ENCODE data around the gene SPRR2F.

- TF ChIP-seq CTCF (IDR thresholded peaks at IDR 0.05; ENCODE audit: insufficient read depth, low read depth, low read length) (no peak), EZH2 (IDR thresholded peaks at IDR 0.05; ENCODE audit: insufficient read depth, low read length) (no peak)
Observed at GRCh38 chr1:153087652-153088051, 25.7 kb downstream of the SPRR2F start.

All from astrocyte (in vitro differentiated cells and primary cell).